GM15510 (cell line): ENCODE results near the gene TEX14.

Experiments used
- POLR2A ChIP-seq: IDR thresholded peaks from 3 replicates; pipeline ENCODE4 v1.6.1; 2011; ENCODE audit warnings: borderline replicate concordance; ENCODE audit not compliant: insufficient read length; ENCODE audit errors: extremely low read depth

The TEX14 gene

GRCh38 chr17:58565389-58566311 is 126.2 kb downstream of the TEX14 start:
- no peak for TF ChIP-seq POLR2A

- TF ChIP-seq POLR2A: no peak
Measured at GRCh38 chr17:58564971-58565370, 126.9 kb downstream of the TEX14 start.

GRCh38 chr17:58564243-58564642 is 127.6 kb downstream of the TEX14 start:
- no peak for TF ChIP-seq POLR2A

- no peak for TF ChIP-seq POLR2A
Measured at GRCh38 chr17:58560511-58560910, 131.3 kb downstream of the TEX14 start.

GRCh38 chr17:58557981-58558380 is 133.9 kb downstream of the TEX14 start:
- no peak for TF ChIP-seq POLR2A

GRCh38 chr17:58556833-58557250 is 135.0 kb downstream of the TEX14 start:
- TF ChIP-seq POLR2A: no peak

GRCh38 chr17:58541249-58541648 is 150.6 kb downstream of the TEX14 start:
- no peak for TF ChIP-seq POLR2A

- no peak for TF ChIP-seq POLR2A
Measured at GRCh38 chr17:58539698-58540097, 152.1 kb downstream of the TEX14 start.

- TF ChIP-seq POLR2A: no peak
Measured at GRCh38 chr17:58538811-58539409, 152.9 kb downstream of the TEX14 start.

GRCh38 chr17:58537266-58537665 is 154.6 kb downstream of the TEX14 start:
- TF ChIP-seq POLR2A: no peak

- TF ChIP-seq POLR2A: no peak
Measured at GRCh38 chr17:58536542-58536941, 155.3 kb downstream of the TEX14 start.

GRCh38 chr17:58535431-58535830 is 156.4 kb downstream of the TEX14 start:
- no peak for TF ChIP-seq POLR2A

- no peak for TF ChIP-seq POLR2A
Measured at GRCh38 chr17:58534901-58535421, 156.9 kb downstream of the TEX14 start.

- TF ChIP-seq POLR2A: no peak
Measured at GRCh38 chr17:58534331-58534730, 157.5 kb downstream of the TEX14 start.

GRCh38 chr17:58533616-58534188 is 158.1 kb downstream of the TEX14 start:
- no peak for TF ChIP-seq POLR2A
